Breast epithelium (tissue), 3 donors: ENCODE results near the gene CTDSPL.

Experiments
- POLR2A ChIP-seq: fragments of 450-650 bp; IDR thresholded peaks from one replicate; pipeline ENCODE4 v1.6.1; 2016; ENCODE audit warnings: antibody characterized with exemption, mild to moderate bottlenecking, moderate library complexity
- TF ChIP-seq, protein P1 (sequence below), 3 donors: fragments of 450-650 bp; IDR thresholded peaks; one replicate each; pipeline ENCODE4 v1.5.1; 2016 to 2017; ENCODE audit warnings: antibody characterized with exemption in 3 of 3, mild to moderate bottlenecking in 3 of 3, moderate library complexity in 3 of 3

- TF ChIP-seq POLR2A: no peak
- TF ChIP-seq, protein P1, sequence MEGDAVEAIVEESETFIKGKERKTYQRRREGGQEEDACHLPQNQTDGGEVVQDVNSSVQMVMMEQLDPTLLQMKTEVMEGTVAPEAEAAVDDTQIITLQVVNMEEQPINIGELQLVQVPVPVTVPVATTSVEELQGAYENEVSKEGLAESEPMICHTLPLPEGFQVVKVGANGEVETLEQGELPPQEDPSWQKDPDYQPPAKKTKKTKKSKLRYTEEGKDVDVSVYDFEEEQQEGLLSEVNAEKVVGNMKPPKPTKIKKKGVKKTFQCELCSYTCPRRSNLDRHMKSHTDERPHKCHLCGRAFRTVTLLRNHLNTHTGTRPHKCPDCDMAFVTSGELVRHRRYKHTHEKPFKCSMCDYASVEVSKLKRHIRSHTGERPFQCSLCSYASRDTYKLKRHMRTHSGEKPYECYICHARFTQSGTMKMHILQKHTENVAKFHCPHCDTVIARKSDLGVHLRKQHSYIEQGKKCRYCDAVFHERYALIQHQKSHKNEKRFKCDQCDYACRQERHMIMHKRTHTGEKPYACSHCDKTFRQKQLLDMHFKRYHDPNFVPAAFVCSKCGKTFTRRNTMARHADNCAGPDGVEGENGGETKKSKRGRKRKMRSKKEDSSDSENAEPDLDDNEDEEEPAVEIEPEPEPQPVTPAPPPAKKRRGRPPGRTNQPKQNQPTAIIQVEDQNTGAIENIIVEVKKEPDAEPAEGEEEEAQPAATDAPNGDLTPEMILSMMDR (IDR thresholded peaks at IDR 0.05): no peak
These were observed 46.2 kb downstream of the CTDSPL start for GRCh38 chr3:37907906-37908305.
